Liver (tissue), 9 donors: ENCODE data around the gene S100A2. TPM values are rescaled to one million over a fixed set of nuclear protein-coding genes. Genes with fewer than 3 reads are reported as not detected.

Source experiments
- DNase-seq: peaks from one replicate; pipeline ENCODE4 v3.0.0-alpha.2; 2017; ENCODE audit warnings: low spot score
- H3K27ac ChIP-seq, 2 donors: one replicate each; pipeline ENCODE4 v1.7.0; 2013; ENCODE audit warnings: inconsistent platforms in 2 of 2, low read length in 2 of 2, control low read depth in 1 of 2, low read depth in 1 of 2, mild to moderate bottlenecking in 1 of 2
- H3K27me3 ChIP-seq, 4 donors: one replicate each; pipeline versions ENCODE4 v1.6.1 to v1.7.0; 2013; ENCODE audit warnings: low read length in 3 of 4, inconsistent platforms in 1 of 4, mild to moderate bottlenecking in 1 of 4, moderate library complexity in 1 of 4; ENCODE audit not compliant: control insufficient read depth in 4 of 4, insufficient read depth in 4 of 4
- H3K36me3 ChIP-seq, 4 donors: one replicate each; pipeline versions ENCODE4 v1.6.1 to v1.7.0; 2013; ENCODE audit warnings: low read length in 3 of 4, mild to moderate bottlenecking in 3 of 4, low read depth in 1 of 4, moderate library complexity in 1 of 4; ENCODE audit not compliant: control insufficient read depth in 4 of 4, insufficient read depth in 3 of 4
- H3K4me1 ChIP-seq, 4 donors: one replicate each; pipeline versions ENCODE4 v1.6.1 to v1.7.0; 2013; ENCODE audit warnings: low read length in 3 of 4, mild to moderate bottlenecking in 3 of 4, moderate library complexity in 1 of 4; ENCODE audit not compliant: control insufficient read depth in 4 of 4, insufficient read depth in 4 of 4
- H3K4me3 ChIP-seq, 3 donors: one replicate each; pipeline versions ENCODE4 v1.6.1 to v1.7.0; 2013; ENCODE audit warnings: low read length in 3 of 3, control low read depth in 1 of 3, low read depth in 1 of 3, mild to moderate bottlenecking in 1 of 3
- H3K9ac ChIP-seq, 2 donors: one replicate each; pipeline ENCODE4 v1.7.0; 2013; ENCODE audit warnings: low read length in 2 of 2, mild to moderate bottlenecking in 2 of 2, moderate library complexity in 2 of 2, control low read depth in 1 of 2, low read depth in 1 of 2
- H3K9me3 ChIP-seq, 4 donors: one replicate each; pipeline versions ENCODE4 v1.6.1 to v1.7.0; 2013; ENCODE audit warnings: low read length in 3 of 4; ENCODE audit not compliant: control insufficient read depth in 4 of 4
- ATF3 ChIP-seq: IDR thresholded peaks from 2 replicates; pipeline ENCODE4 v1.6.1; 2016; ENCODE audit warnings: antibody characterized with exemption
- CTCF ChIP-seq: fragments of 150-350 bp; IDR thresholded peaks from 2 replicates; pipeline ENCODE4 v1.5.1; 2017; ENCODE audit warnings: improper control_type of control experiment, low read depth, low read length; ENCODE audit not compliant: missing input control
- EGR1 ChIP-seq, 2 donors: IDR thresholded peaks; 2 replicates each; pipeline ENCODE4 v1.6.1; 2016 to 2018; ENCODE audit warnings: antibody characterized with exemption in 2 of 2, low read depth in 2 of 2
- FOXA1 ChIP-seq: IDR thresholded peaks from 2 replicates; pipeline ENCODE4 v1.6.1; 2016; ENCODE audit warnings: antibody characterized with exemption
- FOXA2 ChIP-seq: IDR thresholded peaks from 2 replicates; pipeline ENCODE4 v1.6.1; 2016; ENCODE audit warnings: antibody characterized with exemption
- GABPA ChIP-seq, 2 donors: IDR thresholded peaks in 1 of 2; conservative IDR thresholded peaks in 1 of 2; 2 replicates each; pipeline ENCODE4 v1.6.1; 2016; ENCODE audit warnings: antibody characterized with exemption in 2 of 2, mild to moderate bottlenecking in 1 of 2, moderate library complexity in 1 of 2
- HNF4A ChIP-seq, 2 donors: conservative IDR thresholded peaks; 2 replicates each; pipeline ENCODE4 v1.6.1; 2016; ENCODE audit warnings: antibody characterized with exemption in 2 of 2, mild to moderate bottlenecking in 2 of 2
- HNF4G ChIP-seq: IDR thresholded peaks from 2 replicates; pipeline ENCODE4 v1.6.1; 2016; ENCODE audit warnings: antibody characterized with exemption
- JUND ChIP-seq, 2 donors: IDR thresholded peaks; 2 replicates each; pipeline ENCODE4 v1.6.1; 2016; ENCODE audit warnings: antibody characterized with exemption in 2 of 2
- MAX ChIP-seq: IDR thresholded peaks from 2 replicates; pipeline ENCODE4 v1.6.1; 2016; ENCODE audit warnings: antibody characterized with exemption
- NR2F2 ChIP-seq: IDR thresholded peaks from 2 replicates; pipeline ENCODE4 v1.6.1; 2016; ENCODE audit warnings: antibody characterized with exemption
- RAD21 ChIP-seq, 2 donors: IDR thresholded peaks; 2 replicates each; pipeline ENCODE4 v1.6.1; 2016; ENCODE audit warnings: antibody characterized with exemption in 2 of 2, mild to moderate bottlenecking in 2 of 2
- REST ChIP-seq: IDR thresholded peaks from 2 replicates; pipeline ENCODE4 v1.6.1; 2016; ENCODE audit warnings: antibody characterized with exemption, mild to moderate bottlenecking
- RXRA ChIP-seq, 2 donors: IDR thresholded peaks; 2 replicates each; pipeline ENCODE4 v1.6.1; 2017 to 2018; ENCODE audit warnings: antibody characterized with exemption in 2 of 2, mild to moderate bottlenecking in 1 of 2
- SP1 ChIP-seq: IDR thresholded peaks from 2 replicates; pipeline ENCODE4 v1.6.1; 2018; ENCODE audit warnings: antibody characterized with exemption, mild to moderate bottlenecking
- TAF1 ChIP-seq: conservative IDR thresholded peaks from 2 replicates; pipeline ENCODE4 v1.6.1; 2016; ENCODE audit warnings: antibody characterized with exemption, mild to moderate bottlenecking
- YY1 ChIP-seq: IDR thresholded peaks from 2 replicates; pipeline ENCODE4 v1.6.1; 2016; ENCODE audit warnings: antibody characterized with exemption, mild to moderate bottlenecking
- ZBTB33 ChIP-seq: IDR thresholded peaks from 2 replicates; pipeline ENCODE4 v1.6.1; 2016; ENCODE audit warnings: antibody characterized with exemption
- WGBS: extraction: QIAGEN DNeasy Blood & Tissue Kit; methylation state at CpG from one replicate; pipeline ENCODE4 v1.1.7; 2013; 5-methylcytosine and 5-hydroxymethylcytosine counted together
- polyA plus RNA-seq, 2 donors: library from polyadenylated mRNA; stranded (reverse) in 1 of 2; unstranded in 1 of 2; fragments of 200-250 nt in 1 of 2; fragments of >200 nt in 1 of 2; fragmentation: Nextera tagmentation in 1 of 2; extraction: Ambion mirVana in 1 of 2; gene quantifications; one replicate each; pipeline versions ENCODE4 v1.2.1 to v1.2.3, GENCODE V29; 2013 to 2015
- total RNA-seq, 2 donors: library from RNA; depleted of rRNA; stranded (reverse); fragments of >200 nt; gene quantifications; one replicate each; pipeline ENCODE4 v1.2.3, GENCODE V29; 2014
- donor health status: healthy.
- donor health status: healthy.
- donor health status: healthy.
- donor health status: healthy.
- donor health status: healthy.

Gene S100A2
- total and polyA plus RNA-seq, 4 donors: 0.22 to 0.67 TPM; not detected in 2

- Histone ChIP-seq H3K4me1 (peaks cover 0 to 3% (median under 1%) of the 10 kb centered on the region in 4 donors), H3K9me3 (no peaks in the 10 kb centered on the region), H3K27me3 (peaks cover 0 to 6% (median 4%) of the 10 kb centered on the region in 4 donors), H3K27ac (no peak overlapping the region), H3K9ac (no peak overlapping the region), H3K4me3 (no peak overlapping the region), H3K36me3 (no peaks in the 10 kb centered on the region)
- no peak for DNase-seq
- WGBS: 91% methylated on average over 3 of the region's 3 CpGs
- TF ChIP-seq SP1 (no peak), CTCF (no peak), REST (no peak), RXRA (IDR thresholded peaks at IDR 0.05) (no peak), GABPA (IDR thresholded peaks at IDR 0.05 in 1 of 2, conservative IDR thresholded peaks at IDR 0.05 in 1 of 2) (no peak), RAD21 (IDR thresholded peaks at IDR 0.05) (no peak), YY1 (no peak), HNF4A (conservative IDR thresholded peaks at IDR 0.05) (no peak), MAX (no peak), EGR1 (IDR thresholded peaks at IDR 0.05; ENCODE audit: low read depth in 2 of 2) (no peak), TAF1 (no peak), FOXA2 (no peak), HNF4G (no peak), ZBTB33 (no peak), FOXA1 (no peak), ATF3 (no peak), NR2F2 (no peak), JUND (IDR thresholded peaks at IDR 0.05) (no peak)
Measured at GRCh38 chr1:153531638-153532037, 34.0 kb downstream of the S100A2 start.
